ENCODE results near the gene ZNF234.

Gene ZNF234

DNA sequence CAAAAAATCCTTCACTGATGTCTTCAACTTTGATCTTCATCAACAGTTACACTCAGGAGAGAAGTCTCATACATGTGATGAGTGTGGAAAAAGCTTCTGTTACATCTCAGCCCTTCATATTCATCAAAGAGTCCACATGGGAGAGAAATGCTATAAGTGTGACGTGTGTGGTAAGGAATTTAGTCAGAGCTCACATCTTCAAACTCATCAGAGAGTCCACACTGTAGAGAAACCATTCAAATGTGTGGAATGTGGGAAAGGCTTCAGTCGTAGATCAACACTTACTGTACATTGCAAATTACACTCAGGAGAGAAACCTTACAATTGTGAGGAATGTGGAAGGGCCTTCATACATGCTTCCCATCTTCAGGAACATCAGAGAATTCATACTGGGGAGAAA lies 15.1 kb downstream of the ZNF234 start:
- TF ChIP-seq GATA3 (IDR thresholded peaks at IDR 0.05; ENCODE audit: low read depth, low read length): no peak
- no peak for TF ChIP-seq GATA2 (IDR thresholded peaks at IDR 0.05; ENCODE audit: low read depth, low read length)

DNA sequence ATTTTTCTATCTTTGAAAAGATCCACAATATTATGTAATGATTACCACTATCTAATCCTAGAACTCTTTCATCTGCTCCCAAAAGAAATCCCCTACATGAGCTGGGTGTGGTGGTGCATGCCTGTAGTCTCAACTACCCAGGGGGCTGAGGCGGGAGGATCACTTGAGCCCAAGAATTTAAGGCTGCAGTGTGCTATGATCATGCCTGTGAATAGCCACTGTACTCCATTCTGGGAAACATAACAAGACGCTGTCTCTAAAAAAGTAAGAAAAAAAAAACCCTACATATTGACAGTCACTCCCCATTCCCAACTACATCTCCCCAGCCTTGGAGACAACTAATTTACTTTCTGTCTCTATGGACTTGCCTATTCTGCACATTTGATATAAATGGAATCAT lies 22.4 kb downstream of the ZNF234 start:
- no peak for TF ChIP-seq GATA2 (IDR thresholded peaks at IDR 0.05; ENCODE audit: low read depth, low read length)
- TF ChIP-seq GATA3 (IDR thresholded peaks at IDR 0.05; ENCODE audit: low read depth, low read length): no peak

GRCh38 chr19:44164327-44164672 lies 22.9 kb downstream of the ZNF234 start:
- TF ChIP-seq GATA3 (IDR thresholded peaks at IDR 0.05; ENCODE audit: low read depth, low read length) (no peak), GATA2 (IDR thresholded peaks at IDR 0.05; ENCODE audit: low read depth, low read length) (no peak)

GRCh38 chr19:44164673-44165512 lies 23.5 kb downstream of the ZNF234 start, which contains the start of gene ZNF226:
ZNF226 (plus strand) TSS chr19:44165100; CDS start chr19:44170081, 4,981 bp downstream.
- TF ChIP-seq GATA2 (IDR thresholded peaks at IDR 0.05; ENCODE audit: low read depth, low read length) (no peak), GATA3 (IDR thresholded peaks at IDR 0.05; ENCODE audit: low read depth, low read length) (no peak)

GRCh38 chr19:44176590-44176989 lies 35.2 kb downstream of the ZNF234 start:
- no peak for TF ChIP-seq GATA3 (IDR thresholded peaks at IDR 0.05; ENCODE audit: low read depth, low read length)
- TF ChIP-seq GATA2 (IDR thresholded peaks at IDR 0.05; ENCODE audit: low read depth, low read length): no peak

GRCh38 chr19:44180968-44181367 lies 39.6 kb downstream of the ZNF234 start:
- TF ChIP-seq GATA2 (IDR thresholded peaks at IDR 0.05; ENCODE audit: low read depth, low read length) (no peak), GATA3 (IDR thresholded peaks at IDR 0.05; ENCODE audit: low read depth, low read length) (no peak)

GRCh38 chr19:44182145-44182544 lies 40.8 kb downstream of the ZNF234 start:
- no peak for TF ChIP-seq GATA2 (IDR thresholded peaks at IDR 0.05; ENCODE audit: low read depth, low read length)
- TF ChIP-seq GATA3 (IDR thresholded peaks at IDR 0.05; ENCODE audit: low read depth, low read length): no peak

DNA sequence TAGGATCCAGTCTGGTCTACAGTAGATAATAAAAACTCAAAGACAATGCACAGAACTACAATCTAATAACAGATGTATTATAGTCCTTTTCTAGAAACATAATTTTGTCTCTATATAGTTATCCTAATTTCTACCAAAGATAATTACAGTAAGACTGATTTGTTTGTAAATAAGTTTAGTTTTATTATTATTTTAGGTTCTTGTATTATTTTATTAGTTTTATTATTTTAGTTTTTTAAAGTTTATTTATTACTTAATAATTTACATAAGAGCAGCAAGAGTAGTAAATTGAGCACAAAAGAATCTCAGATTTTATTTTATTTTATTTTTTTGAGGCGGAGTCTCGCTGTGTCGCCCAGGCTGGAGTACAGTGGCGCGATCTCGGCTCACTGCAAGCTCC lies 48.7 kb downstream of the ZNF234 start:
- TF ChIP-seq GATA2 (IDR thresholded peaks at IDR 0.05; ENCODE audit: low read depth, low read length): no peak
- TF ChIP-seq GATA3 (IDR thresholded peaks at IDR 0.05; ENCODE audit: low read depth, low read length): no peak

GRCh38 chr19:44192127-44192526 lies 50.8 kb downstream of the ZNF234 start:
- TF ChIP-seq GATA2 (IDR thresholded peaks at IDR 0.05; ENCODE audit: low read depth, low read length) (no peak), GATA3 (IDR thresholded peaks at IDR 0.05; ENCODE audit: low read depth, low read length) (no peak)

DNA sequence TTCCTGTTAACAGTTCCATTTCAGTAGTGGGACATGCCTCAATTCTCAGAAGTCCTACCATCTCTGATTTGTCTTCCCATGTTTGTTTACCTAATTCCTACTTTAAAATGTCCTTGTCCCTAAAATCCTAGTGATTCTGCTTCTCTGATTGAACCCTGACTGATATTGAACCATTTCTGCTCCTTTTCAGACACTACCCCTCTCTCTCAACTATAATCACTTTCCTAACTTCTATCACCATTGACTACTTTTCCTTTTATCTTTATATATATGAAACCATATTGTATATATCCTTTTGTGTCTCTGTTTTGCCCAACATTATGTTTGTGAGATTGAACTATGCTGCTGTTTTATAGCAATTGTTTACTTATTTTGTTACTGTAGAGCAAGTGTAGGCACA lies 55.4 kb downstream of the ZNF234 start:
- TF ChIP-seq GATA3 (IDR thresholded peaks at IDR 0.05; ENCODE audit: low read depth, low read length) (no peak), GATA2 (IDR thresholded peaks at IDR 0.05; ENCODE audit: low read depth, low read length) (no peak)

DNA sequence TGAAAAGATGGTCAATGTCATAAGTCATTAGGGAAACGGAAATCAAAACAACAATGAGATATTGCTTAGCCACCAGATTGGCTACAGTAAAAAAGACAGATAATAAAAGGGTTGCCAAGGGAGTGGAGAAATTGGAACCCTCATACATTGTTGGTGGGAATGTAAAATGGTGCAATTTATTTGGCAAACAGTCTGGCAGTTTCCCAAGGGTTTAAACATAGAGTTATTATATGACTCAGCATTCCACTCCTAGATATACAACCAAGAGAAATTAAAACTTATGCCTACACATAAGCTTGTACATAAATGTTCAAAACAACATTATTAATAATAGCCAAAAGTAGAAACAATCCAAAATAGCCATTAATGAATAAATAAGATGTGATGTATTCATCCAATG lies 61.1 kb downstream of the ZNF234 start:
- TF ChIP-seq GATA3 (IDR thresholded peaks at IDR 0.05; ENCODE audit: low read depth, low read length) (no peak), GATA2 (IDR thresholded peaks at IDR 0.05; ENCODE audit: low read depth, low read length) (no peak)

DNA sequence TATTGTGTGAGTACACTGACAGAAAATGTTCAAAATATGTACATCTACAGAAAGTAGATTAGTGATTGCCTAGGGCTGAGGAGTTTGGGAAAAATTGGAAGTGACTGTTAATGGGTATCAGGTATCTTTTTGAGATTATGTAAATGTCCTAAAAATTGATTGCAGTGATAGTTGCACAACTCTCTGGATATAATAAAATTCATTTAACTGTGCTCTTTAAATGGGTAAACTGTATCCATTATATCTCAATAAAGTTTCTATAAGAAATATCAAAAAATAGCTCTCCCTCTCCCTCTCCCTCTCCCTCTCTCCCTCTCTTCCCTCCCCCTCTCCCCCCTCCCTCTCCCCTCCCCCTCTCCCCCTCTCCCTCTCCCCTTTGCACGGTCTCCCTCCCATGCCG lies 61.6 kb downstream of the ZNF234 start:
- TF ChIP-seq GATA2 (IDR thresholded peaks at IDR 0.05; ENCODE audit: low read depth, low read length): no peak
- TF ChIP-seq GATA3 (IDR thresholded peaks at IDR 0.05; ENCODE audit: low read depth, low read length): no peak

DNA sequence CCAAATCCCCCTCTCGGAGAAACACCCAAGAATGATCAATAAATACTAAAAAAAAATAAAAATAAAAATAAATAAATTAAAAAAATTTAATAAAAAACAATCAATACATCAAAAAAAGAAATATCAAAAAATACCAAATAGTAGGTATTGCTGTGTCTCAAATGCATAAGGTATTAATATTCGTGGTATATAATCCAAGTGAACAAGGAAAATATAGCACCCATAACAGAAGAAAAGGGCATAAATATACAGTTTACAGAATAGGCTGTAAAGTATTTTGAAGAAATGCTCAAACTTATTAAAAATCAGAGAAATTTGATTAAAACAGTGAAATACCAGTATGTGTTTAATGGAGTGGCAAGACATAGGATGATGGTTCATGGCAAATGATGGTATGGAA lies 63.4 kb downstream of the ZNF234 start:
- TF ChIP-seq GATA2 (IDR thresholded peaks at IDR 0.05; ENCODE audit: low read depth, low read length) (no peak), GATA3 (IDR thresholded peaks at IDR 0.05; ENCODE audit: low read depth, low read length) (no peak)

- TF ChIP-seq GATA3 (IDR thresholded peaks at IDR 0.05; ENCODE audit: low read depth, low read length): no peak
- no peak for TF ChIP-seq GATA2 (IDR thresholded peaks at IDR 0.05; ENCODE audit: low read depth, low read length)
These were observed 65.9 kb downstream of the ZNF234 start for GRCh38 chr19:44207126-44207803.
